Measurements from ENCODE around the gene CCND1.

Gene CCND1

DNA sequence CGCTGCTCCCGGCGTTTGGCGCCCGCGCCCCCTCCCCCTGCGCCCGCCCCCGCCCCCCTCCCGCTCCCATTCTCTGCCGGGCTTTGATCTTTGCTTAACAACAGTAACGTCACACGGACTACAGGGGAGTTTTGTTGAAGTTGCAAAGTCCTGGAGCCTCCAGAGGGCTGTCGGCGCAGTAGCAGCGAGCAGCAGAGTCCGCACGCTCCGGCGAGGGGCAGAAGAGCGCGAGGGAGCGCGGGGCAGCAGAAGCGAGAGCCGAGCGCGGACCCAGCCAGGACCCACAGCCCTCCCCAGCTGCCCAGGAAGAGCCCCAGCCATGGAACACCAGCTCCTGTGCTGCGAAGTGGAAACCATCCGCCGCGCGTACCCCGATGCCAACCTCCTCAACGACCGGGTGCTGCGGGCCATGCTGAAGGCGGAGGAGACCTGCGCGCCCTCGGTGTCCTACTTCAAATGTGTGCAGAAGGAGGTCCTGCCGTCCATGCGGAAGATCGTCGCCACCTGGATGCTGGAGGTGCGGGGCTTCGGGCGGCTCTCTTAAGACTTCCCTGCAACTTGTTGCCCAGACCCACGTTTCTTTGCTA lies at the start of gene CCND1:
CCND1 (plus strand) TSS at position 162 of the 587 bp plus-strand sequence; CDS start at position 320, 158 bp downstream.
- peak; percentile 36 for DNase-seq

DNA sequence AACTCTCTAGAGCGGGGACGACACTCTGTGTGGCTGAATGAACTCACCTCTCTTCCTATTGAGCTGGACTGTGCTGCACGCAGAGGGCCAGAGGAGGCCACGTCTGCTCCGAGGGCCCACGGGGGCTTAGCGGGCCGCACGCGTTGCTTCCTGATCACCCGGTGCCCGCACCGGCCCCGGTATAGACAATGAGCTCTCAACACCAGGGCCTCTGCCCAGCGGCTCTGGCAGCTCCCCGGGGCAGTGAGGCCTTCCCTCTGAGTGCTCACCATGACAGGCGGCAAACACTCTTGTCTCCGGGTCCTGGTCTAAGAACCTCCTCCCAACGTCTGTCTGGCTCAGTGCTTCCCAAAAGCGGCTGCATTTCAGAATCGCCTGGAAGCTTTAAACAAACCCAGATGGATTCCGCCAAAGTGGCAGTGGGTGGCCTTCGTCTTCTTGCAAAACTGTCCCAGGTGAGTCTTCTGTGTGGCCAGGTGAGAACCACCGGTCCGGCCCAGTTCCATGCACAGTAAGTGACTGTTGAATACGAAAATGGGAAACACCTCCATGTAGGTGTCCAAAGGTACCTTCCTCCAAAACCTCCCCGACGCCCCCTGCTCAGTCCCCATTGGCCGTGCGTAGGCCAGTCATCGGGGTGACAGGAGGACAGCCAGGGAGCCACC lies 47.8 kb upstream of the CCND1 start:
- DNase-seq, result no peak

DNA sequence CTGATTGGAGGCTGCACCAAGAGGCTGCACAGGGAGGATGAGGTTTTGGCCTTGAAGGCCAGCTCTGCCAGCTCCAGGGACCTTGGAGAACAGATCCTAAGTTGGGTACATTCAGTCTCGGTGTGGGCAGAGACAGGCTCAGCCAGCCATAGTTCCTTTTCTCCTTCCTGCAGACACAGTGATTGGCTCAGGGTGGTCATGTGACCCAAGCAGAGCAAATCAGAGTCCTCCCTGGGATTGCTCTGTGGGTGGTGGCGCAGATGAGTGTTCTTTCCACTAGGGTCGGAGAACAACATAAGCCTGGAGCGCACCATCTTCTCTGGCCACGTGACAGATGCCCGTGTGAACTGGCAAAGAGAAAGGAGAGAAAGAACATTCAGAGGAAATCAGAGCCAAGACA lies 47.1 kb upstream of the CCND1 start:
- no peak for DNase-seq

DNA sequence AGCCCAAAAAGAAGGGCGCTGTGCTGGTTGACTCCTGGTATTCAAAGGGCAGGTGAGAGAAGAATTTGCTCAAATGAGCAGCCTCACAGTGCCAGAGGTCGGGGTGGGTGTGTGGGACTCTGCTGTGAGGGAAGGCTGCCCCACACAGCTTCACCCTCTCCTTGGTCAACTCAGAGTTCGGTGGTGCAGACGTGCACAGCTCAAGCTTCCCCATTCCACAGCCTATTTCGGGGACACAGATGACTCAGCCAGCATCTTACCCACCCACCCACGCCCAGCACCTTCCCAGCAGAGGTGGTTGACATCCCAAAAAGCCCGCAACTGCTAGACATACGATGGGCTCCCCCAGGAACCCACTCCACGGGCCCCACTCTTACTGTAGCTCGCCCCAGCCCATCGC lies 46.5 kb upstream of the CCND1 start:
- no peak for DNase-seq

DNA sequence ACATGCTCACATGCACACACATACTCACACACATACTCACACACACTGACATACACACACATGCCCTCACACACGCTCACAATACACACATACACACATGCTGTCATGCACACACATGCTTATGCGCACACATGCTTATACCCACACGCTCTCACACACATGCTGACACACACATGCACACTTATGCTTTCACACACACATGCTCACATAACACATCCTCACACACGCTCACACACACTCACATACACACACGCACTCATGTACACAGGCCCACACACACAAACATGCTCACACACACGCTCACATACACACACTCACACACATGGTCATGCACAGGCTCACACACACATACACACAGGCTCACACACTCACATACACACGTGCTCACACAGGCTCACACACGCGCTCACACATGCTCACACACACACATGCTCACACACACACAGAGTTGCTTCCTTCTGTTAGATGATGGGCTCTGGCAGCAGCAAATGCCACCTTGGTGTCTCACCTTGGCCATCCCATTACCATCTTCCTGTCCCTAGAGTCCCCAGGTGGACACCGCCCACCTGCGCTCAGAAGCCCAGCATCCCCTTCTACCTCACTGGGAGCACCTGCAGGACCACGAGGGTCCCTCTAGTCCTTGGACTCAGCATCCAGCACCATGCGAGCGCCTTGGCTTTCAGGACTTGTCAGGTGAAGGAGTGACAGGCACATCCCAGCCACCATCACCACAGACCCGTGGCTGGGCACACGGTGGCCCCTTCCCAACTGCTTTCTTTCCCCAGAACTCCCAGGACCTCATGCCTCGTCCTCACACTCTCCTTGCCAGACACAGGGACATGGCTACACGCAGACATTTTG lies 44.9 kb upstream of the CCND1 start:
- no peak for DNase-seq

DNA sequence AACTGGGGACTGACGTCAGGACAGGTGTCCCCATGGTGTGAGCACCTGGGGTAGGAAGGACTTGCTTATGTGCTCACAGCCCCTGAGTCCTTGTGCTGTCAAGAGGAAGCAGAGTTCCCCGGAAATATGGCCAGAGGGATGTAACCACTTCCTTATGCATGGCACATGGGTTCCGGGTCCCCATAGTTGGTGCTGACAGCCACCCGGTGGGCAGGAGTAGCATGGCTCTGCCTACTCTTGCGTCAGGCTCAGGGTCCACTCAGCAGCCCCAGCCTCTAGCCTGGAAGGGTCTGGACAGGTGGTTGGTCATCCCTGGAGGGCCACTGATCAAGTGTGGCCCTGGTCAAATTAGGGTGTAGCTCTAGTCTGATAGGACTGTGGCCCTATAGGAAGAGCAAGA lies 42.8 kb upstream of the CCND1 start:
- no peak for DNase-seq

DNA sequence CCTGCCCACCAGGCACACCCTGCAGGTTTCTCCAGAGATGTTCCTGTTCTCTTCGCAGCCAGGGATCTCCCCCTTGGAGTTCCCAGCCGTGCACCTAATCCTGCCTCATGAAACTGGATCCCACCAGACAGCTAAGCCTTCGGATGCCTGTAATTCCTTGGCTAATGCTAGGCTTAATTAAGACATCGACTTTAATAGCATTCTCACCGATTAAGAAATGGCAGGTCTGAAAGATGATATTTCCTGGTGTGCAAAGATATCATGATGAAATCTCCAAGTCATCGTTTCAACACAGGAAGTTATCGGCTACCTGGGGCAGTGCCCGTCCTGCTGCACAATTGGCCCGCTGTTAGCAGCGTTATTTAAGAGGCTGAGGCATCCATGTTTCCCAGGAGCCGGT lies 41.5 kb upstream of the CCND1 start:
- no peak for DNase-seq

DNA sequence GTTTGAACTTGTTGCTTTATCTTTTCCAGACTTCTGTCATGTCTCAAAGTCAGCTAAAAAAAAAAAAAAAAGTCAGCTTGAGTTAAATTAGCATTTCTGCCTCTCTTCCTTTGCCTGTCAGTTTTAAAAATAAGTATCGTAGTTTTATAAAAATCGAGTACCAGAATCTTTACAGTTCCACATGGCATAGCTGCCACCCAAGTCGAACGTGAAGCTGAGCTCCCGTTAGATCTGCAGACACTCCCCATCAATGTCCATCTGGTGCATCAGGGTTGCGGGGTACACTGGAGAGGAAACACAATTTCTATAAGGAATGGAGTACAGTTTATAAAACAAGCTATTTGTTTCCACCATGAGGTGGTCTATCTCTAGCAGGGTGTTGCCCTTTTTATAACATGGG lies 41.0 kb upstream of the CCND1 start:
- no peak for DNase-seq

DNA sequence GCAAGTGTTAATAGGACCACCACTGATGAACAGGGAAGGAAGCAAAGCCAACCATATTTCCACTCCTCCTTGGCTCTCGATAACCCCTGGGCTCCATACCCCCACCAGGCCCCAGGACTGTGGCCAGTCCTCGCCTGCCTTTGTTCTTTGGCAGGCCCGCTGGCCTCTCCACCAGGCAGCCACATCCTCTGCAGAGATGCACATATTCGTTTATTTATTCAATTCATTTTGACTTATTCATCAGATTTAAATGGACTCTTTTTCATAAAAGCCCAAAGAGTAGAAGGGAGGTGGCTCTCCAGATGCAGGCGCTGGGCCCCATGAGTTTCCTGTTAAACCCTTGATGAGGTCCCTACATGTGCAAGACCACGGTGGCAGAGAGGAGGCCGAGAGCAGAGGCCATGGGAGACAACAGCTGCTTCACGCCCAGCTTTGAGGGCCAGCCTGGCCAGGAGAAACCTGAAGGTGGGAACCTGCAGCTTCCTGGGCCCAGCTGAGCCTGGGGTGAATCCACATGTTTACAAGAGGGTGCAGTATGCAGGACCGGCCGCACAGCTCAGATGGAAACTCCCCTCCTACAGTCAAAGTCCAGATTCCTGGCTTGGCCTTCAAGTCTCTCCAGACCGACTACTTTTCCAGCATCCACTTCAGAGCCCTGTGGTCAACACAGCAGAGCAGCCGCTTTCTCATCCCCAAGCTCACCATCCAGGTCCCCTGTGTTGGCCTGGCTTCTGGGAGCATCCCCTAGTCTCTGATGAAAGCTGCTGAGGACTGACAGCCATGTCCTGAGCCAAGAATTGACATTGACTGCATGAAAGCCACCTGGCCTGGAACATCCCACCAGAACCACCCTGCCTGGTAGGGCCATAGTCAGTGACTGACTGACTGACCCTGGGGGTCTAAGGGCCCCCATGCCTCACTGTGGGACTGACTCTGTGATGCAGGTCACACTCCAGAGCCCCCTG lies 39.7 kb upstream of the CCND1 start:
- no peak for DNase-seq

DNA sequence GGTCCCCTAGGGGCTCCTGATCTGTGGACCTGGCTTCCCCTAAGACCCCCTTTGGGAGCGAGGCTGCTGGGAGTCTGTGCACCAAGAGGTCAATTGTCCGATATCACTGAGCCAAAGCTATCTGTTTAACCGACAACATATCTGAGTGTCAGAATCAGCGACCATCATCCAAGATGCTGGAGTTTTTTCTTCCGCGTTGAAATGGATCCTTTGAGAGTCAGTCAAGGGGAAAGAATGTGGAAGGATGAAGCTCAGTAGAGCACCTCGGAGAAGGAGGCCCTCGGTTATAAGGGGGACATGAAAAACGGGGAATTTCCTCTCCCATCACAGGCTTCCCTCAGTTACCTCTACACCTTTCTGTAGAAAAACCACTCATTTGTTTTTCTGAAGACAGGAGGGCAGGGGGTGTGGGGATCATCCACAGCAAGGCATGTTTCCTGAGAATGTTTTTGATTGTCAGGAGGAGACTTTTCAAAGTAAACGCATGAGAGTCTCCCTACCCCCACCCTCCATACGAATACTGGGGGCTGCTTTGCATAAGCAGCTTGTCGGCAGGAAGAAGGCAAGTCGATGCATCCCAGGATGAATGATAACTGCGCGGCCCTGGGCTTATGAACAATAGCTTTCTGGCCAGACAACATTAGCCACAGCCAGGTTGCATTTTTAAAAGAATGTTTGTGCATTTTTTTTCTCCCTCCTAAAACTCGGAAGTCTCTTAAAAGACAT lies 37.7 kb upstream of the CCND1 start:
- DNase-seq, result no peak

DNA sequence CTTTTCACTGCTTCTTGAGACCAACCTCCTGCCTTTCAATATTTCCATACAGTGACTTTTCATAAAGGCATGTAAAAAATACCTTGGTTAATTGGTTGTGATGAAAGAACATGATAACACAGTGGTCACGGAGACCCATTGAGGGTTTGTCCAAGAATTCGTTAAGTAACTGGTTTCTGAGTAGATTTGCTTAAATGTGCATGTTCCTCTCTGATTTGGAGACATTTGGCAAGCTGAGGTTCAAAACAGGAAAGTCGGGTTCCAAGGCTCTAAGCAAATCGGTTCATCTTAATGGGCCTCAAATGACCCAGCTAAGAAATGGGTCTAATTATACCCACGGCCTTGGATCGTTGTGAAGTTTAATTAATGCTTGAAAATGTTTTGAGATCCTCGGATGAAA lies 36.9 kb upstream of the CCND1 start:
- no peak for DNase-seq

DNA sequence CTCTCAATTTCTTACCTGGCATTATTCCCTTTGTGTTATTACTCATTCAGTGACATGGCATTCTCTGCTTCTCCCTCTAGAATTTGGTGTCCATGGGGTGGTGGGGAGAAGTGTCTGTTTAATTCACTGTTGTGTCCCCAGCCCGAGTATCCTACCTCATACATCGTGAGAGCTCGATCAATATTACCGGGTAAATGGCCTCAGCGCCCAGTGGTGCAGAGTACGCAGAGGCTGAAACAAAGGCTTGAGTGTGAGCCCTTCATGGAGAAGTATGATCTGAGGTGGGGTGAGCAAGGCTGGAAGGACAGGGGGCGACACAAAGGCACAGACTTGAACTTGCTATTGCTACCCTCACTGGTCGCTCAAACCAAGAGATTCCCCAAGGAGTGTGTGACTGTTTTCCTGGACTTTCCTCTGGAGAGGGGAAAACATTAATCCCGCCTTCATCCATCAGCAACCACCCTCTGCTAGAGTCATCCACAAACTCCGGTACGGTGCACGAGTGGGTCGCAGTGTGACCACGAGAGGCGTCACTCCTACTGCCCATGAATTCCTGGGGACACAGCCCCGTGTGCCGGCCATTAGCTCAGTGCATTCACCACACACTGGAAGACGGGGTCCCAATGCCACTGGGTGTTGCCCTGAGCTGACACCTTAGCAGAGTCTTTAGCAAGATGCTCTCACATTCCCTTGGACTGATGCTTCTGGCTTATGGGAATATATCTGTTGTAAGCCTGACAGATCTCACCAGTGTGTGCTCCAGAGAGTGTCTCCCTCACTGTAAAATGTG lies 35.0 kb upstream of the CCND1 start:
- DNase-seq, result no peak

DNA sequence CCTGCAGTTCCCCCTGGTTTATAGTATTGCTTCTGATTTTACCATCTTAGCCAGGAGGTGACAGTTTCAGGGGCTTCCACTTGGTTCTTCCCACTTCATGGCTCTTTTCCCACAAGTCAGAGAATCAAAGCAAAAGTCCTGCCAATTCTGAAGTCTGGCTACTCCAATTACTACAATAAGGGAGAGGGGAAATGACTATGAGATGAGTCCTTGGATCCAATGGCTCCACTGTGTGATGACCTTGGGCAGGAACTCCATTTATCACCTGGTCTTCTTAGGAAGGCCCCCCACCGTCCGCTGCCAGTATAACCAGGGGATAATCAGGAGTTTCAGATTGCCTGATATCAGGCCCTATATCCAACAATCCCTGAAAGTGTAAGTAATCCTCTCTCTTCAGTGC lies 31.6 kb upstream of the CCND1 start:
- DNase-seq, result no peak

DNA sequence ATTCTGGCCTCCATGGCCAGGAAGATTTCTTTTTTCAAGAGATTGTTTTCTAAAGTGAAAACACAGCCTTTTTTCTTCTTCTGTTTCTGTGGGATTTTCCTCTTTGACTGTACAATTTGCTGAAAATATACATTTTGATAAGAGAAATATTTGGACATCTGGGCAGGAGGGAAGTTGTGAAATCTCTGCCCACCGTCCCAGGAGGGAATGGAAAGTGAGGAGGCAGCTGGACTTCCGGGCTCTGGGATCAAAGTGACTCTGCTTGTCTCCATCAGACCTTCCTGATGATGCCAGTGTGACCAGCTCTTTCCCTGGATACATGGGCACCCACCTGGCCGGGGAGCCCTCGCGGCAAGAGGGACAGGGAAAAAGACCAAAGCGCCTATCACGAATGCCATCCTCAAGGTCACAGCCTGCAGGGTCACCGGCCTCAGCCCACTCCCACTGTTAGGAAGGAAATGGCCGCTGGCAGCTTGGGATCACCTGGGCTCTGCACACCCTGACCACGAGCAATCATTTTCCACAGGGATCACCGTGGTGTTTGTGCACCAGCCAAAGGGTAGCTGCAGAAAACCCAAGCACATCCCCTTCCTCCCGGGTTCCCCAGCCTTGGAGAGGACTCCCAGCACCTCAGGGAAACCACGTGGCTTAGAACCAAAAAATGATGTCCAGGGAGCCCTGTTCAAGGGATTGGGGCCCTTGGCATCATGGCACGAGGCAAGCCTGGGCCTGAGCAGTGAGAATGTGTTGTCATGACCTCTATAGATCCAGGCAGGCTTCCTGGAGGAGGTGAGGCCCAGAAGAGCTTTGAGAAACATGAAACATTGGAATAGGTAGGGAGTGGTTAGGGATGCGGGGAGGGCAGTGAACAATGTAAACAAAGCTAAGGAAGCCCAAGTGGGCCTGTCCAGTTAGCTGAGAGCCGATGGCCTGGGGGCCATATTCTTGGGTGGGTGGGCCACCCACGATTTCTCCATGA lies 29.1 kb upstream of the CCND1 start:
- no peak for DNase-seq

DNA sequence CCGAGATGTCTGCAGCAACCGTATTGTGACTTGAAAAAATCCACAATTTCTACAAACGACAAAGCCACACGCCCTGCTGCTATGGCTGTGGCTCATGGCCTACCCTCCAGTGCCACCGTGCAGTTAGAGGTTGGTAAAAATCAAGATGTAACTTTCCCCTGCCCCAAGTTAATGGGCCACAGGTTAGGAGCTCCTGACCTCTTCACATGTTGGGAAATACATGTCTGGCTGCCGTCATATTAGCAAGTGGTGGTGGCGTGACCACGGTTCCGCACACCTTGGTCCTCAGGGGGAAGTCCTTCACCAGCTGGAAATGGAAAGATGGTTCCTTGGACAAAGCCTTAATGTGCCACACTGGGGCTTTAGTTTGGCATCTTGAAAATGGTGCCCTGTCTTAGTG lies 27.4 kb upstream of the CCND1 start:
- DNase-seq, result no peak

DNA sequence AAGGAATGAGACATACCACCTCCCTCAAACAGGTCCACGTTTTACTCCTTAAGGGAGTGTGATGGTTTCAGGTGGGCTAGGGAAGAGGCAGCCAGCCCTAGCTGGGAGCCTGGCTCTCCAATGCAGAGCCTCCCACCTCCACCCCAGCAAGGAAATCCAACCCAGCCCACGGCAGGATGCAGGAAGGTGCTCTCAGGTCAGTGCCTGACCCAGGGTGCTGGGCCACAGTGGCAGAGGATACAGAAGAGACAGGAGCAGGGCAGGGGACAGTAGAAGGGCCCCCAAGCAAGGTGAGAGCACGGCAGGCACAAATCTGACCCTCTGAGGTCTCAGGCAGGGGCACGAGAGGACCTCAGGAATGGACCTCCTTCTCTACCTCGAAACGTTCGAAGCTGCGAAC lies 26.9 kb upstream of the CCND1 start:
- no peak for DNase-seq

DNA sequence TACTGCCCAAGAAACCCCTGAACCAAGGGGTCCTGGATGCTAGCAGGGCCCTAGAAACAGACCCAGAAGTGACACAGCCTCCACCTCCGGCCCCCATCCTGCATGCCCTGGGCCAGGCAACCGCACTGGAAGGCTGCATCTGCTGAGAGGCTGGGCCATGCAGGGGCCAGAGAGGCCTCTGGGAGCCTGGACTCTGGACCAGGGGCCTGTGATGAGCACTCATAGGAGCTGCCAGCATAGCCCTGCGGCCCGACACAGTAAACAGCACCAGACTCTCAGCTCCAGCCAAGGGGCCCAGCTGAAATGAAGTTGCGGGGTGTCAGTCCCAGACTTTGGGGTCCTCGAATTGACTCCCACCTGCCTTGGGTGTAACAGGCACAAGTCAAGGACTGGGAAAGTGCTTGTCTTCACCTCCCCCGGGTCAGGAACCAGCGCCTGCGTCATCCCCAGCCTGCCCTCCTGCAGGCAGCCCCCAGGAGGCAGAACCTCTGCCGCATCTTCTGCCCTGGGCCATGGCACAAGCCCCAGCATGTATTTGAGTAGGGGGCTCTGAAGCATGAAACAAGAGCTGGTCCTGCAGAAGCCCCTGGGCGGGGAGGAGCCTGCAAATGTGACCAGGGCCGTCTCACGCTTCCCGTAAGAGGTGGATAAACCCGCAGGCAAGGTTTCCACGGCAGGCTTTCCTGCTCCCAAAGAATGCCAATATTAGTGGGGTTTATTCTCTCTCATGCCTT lies 25.2 kb upstream of the CCND1 start:
- no peak for DNase-seq

DNA sequence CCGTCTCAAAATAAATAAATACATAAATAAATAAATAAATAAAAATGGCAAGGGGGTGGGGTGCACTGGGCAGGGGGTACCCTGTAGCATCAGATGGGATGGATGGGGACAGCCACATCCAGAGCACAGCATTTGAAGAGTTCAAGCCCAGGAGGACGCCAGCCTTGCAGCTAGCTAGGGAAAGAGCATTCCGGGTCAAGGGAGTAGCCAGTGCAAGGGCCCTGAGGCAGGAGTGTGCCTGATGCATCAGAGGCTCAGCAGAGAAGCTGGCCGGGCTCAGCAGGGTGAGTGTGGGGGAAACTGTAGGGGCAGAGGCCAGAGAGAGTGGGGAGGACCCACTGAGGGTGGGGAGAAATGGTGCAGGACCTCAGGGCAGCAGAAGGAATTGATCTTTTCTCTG lies 23.7 kb upstream of the CCND1 start:
- DNase-seq, result no peak

DNA sequence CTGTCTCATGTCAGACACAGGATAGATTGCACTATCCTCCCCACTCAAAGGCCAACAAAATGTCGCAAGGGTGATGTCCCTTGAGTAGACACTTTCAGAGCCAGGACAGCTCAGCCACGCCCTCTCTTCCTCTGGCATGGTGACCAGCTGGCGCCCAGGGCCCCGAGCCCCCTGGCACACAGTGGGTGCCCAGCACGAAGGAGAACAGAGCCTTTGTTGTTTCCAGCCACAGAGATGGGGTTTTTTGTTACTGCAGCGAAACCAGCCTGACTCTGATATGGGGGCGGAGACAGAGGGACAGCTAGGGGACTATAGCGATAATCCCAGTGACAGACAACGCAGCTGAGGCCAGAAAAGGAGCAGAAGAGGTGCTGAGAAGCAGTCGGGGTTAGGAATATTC lies 23.3 kb upstream of the CCND1 start:
- no peak for DNase-seq
